Measurements from ENCODE around the gene ENOX2.

Gene ENOX2

DNA sequence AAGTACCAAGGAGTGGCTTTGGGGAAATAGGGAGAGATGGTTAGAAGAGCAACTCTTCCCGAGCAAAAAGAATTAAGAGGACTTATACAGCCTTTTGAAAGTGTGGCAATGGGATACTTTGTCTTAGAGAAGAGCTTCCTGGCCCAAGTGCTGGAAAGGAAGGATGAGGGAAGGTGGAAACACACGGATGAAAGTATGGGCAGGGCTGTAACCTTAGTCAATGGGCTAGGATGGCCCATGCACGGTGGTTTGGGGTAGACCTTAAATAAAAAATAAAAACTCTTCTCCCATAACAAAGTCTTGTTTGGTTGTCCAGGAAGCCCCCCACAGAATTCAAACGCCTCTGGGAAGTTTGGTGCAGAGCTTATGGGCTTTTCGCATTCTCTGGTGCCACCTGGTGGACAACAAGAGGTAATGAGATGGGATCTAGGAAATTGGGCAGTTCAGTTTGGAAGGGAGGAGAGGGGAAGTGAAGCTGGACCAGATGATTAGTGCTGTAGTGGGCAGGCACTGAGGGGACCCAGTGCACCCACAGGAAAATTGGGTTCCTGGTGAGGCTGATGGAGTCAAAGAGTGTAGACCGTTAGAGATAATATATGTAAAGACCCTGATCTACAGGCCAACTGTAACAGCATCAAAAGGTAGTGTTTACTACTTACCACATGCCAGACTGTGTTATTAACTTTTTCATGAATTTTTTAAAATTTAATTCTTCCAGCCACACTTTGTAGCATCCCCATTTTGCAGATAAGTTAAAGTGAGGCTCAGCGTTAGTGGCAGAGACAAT, 13.8 kb upstream of the ENOX2 start:
- TF ChIP-seq CTCF (IDR thresholded peaks at IDR 0.05; ENCODE audit: low read depth, low read length) = peak; percentile 73
- Histone ChIP-seq H3K36me3 (no peaks in the 10 kb centered on the region), H3K4me1 (no peaks in the 10 kb centered on the region), H3K27me3 (no peaks in the 10 kb centered on the region), H3K9me3 (no peaks in the 10 kb centered on the region), H3K4me3 (ENCODE audit: low read depth, low read length) (no peak overlapping the region)
- DNase-seq = peak; percentile 45

DNA sequence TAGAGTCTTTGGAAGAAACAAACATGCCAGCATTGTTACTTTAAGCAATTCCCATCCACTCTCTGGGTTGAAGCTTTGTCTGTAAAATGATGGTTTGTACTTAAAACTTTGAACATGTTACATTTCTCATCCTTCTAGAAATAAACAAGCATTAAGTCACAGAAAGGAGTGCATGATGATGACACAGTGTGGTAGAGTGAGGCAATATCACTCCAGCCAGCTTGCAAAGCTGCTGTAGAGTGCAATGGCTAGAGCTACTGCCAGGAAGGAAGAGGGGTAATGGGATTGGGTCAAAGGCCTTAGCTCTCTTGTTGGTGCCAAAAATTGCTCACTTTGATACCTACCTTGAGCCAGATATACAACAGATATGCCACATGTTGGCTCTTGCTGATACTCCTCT, 12.3 kb upstream of the ENOX2 start:
- Histone ChIP-seq H3K4me1 (no peaks in the 10 kb centered on the region), H3K9me3 (no peaks in the 10 kb centered on the region), H3K4me3 (ENCODE audit: low read depth, low read length) (no peak overlapping the region), H3K36me3 (no peaks in the 10 kb centered on the region), H3K27me3 (no peaks in the 10 kb centered on the region)
- DNase-seq = no peak
- TF ChIP-seq CTCF (IDR thresholded peaks at IDR 0.05; ENCODE audit: low read depth, low read length) = no peak

GRCh38 chrX:130909469-130910136, 6.6 kb upstream of the ENOX2 start:
- no peak for DNase-seq
- no peaks in the 10 kb centered on the region for H3K4me1 ChIP-seq
- H3K9me3 ChIP-seq = no peaks in the 10 kb centered on the region
- no peak for TF ChIP-seq CTCF (IDR thresholded peaks at IDR 0.05; ENCODE audit: low read depth, low read length)
- H3K4me3 ChIP-seq (ENCODE audit: low read depth, low read length) = no peak overlapping the region
- H3K36me3 ChIP-seq = no peaks in the 10 kb centered on the region
- no peaks in the 10 kb centered on the region for H3K27me3 ChIP-seq

DNA sequence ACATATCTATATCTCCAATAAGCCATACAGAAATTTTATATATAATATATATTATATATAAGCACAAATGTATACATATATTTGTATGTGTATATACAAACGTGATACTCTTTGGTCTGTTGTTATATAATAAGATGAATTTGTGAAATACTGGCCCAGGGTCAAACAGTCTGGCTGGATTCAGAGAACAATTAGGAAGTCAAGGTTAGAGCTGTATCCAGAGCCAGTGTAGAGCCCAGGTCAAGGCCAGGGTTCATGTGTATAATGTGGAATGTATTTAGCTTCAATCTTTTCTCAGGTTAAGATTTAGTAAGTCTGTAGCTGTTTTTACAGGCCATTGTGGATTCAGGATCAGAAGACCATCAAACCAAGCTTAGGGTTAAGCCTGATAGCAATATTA, 3.8 kb upstream of the ENOX2 start:
- Histone ChIP-seq H3K36me3 (no peaks in the 10 kb centered on the region), H3K9me3 (no peaks in the 10 kb centered on the region), H3K4me1 (no peaks in the 10 kb centered on the region), H3K4me3 (ENCODE audit: low read depth, low read length) (no peak overlapping the region), H3K27me3 (no peaks in the 10 kb centered on the region)
- no peak for DNase-seq
- no peak for TF ChIP-seq CTCF (IDR thresholded peaks at IDR 0.05; ENCODE audit: low read depth, low read length)

DNA sequence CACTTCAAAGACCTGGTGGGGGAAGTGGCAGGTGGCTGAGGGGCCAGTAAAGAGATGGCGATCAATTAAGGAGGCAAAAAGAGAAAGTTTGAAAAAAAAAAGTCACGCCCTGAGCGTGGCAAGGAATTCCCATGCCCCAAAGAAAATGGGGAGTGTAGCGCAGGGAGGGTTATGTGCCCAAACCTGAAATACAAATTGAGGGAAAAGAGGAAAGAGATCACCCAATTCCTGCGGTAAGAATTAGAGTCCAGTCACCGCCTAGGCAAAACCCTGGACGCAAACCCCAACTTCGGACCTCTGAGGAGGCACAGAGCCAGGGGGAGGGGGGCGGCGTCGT, 595 bp downstream of the ENOX2 start:
- Histone ChIP-seq H3K4me3 (ENCODE audit: low read depth, low read length) (peak overlapping the region; percentile 69), H3K4me1 (no peaks in the 10 kb centered on the region), H3K27me3 (no peaks in the 10 kb centered on the region), H3K36me3 (no peaks in the 10 kb centered on the region), H3K9me3 (no peaks in the 10 kb centered on the region)
- no peak for TF ChIP-seq CTCF (IDR thresholded peaks at IDR 0.05; ENCODE audit: low read depth, low read length)
- no peak for DNase-seq

GRCh38 chrX:130896802-130897501, 6.1 kb downstream of the ENOX2 start:
- no peak for TF ChIP-seq CTCF (IDR thresholded peaks at IDR 0.05; ENCODE audit: low read depth, low read length)
- H3K27me3 ChIP-seq = no peaks in the 10 kb centered on the region
- no peaks in the 10 kb centered on the region for H3K4me1 ChIP-seq
- no peak for DNase-seq
- H3K9me3 ChIP-seq = no peaks in the 10 kb centered on the region
- no peaks in the 10 kb centered on the region for H3K36me3 ChIP-seq
- H3K4me3 ChIP-seq (ENCODE audit: low read depth, low read length) = no peak overlapping the region

All from BE2C (cell line).